HCT116 (cell line): Measurements from ENCODE around the gene KLHL18. TPM values are rescaled to one million over a fixed set of nuclear protein-coding genes. Genes with fewer than 3 reads are reported as not detected.

ENCODE experiments used
- ATAC-seq: fragments of 200-7000 bp; cut with Tn5 transposase; 2 replicates; pipeline ENCODE4 v1.9.1; 2020; ENCODE audit warnings: mild to moderate bottlenecking, moderate library complexity
- BruUV-seq: library from RNA; stranded (reverse); fragments of 400-500 nt; replicated peaks from 2 replicates; lab custom pipeline; 2021; lab: Mats Ljungman, UMichigan
- CTCF ChIA-PET: fragments of 300-600 bp; sonication (Branson Sonifier 250); formaldehyde crosslinking; loops from one replicate; lab custom pipeline; 2021; ENCODE audit warnings: antibody characterized with exemption; lab: Charles Lee
- POLR2A ChIA-PET: fragments of 300-600, 350-600 bp; sonication (Branson Sonifier 250); formaldehyde crosslinking; loops from one replicate; lab custom pipeline; 2021; ENCODE audit warnings: antibody characterized with exemption; lab: Charles Lee
- RAD21 ChIA-PET, 2 experiments: fragments of 300-600 bp; sonication (Branson Sonifier 250); formaldehyde crosslinking; loops; one replicate each; lab custom pipeline; 2023; ENCODE audit warnings: low total read pairs in 2 of 2; ENCODE audit not compliant: uncharacterized antibody in 2 of 2, unreplicated experiment in 2 of 2, low non-redundant PET in 1 of 2; lab: Charles Lee
- DNase-seq: peaks from one replicate; pipeline ENCODE4 v3.0.0-alpha.2; 2010; ENCODE audit warnings: low read depth, low spot score
- H2AFZ ChIP-seq: fragments of 200-600 bp; shearing (Covaris generic), sonication (generic); 2 replicates; pipeline ENCODE4 v1.6.1; 2017; ENCODE audit warnings: low read depth, mixed run types, mixed read lengths, antibody characterized with exemption, low read length; ENCODE audit not compliant: poor library complexity, severe bottlenecking
- H3K27ac ChIP-seq: 2 replicates; pipeline ENCODE4 v1.5.1; 2012; ENCODE audit warnings: low read depth, low read length
- H3K27me3 ChIP-seq: fragments of 200-600 bp; sonication (generic); 2 replicates; pipeline ENCODE4 v1.6.1; 2016; ENCODE audit warnings: mixed run types, low read length, mixed read lengths; ENCODE audit not compliant: insufficient read depth
- H3K36me3 ChIP-seq, 2 experiments: fragments of 200-500 bp in 1 of 2; fragments of 200-600 bp in 1 of 2; sonication (Bioruptor generic) in 1 of 2; sonication (generic) in 1 of 2; 2 replicates each; pipeline versions ENCODE4 v1.5.1 to v1.6.1; 2014 to 2016; ENCODE audit warnings: low read length in 2 of 2, inconsistent platforms in 1 of 2, mixed read lengths in 1 of 2, mixed run types in 1 of 2; ENCODE audit not compliant: insufficient read depth in 2 of 2, control insufficient read depth in 1 of 2
- H3K4me1 ChIP-seq, 2 experiments: fragments of 200-600 bp in 1 of 2; sonication (generic) in 1 of 2; 2 replicates each; pipeline versions ENCODE4 v1.5.1 to v1.6.1; 2012 to 2017; ENCODE audit warnings: low read length in 2 of 2, inconsistent platforms in 1 of 2, mild to moderate bottlenecking in 1 of 2, mixed read lengths in 1 of 2, mixed run types in 1 of 2, moderate library complexity in 1 of 2; ENCODE audit not compliant: insufficient read depth in 2 of 2, control insufficient read depth in 1 of 2
- H3K4me2 ChIP-seq: fragments of 200-600 bp; sonication (generic); 2 replicates; pipeline ENCODE4 v1.6.1; 2017; ENCODE audit warnings: mixed run types, low read length, mixed read lengths
- H3K4me3 ChIP-seq, 2 experiments: fragments of 200-600 bp in 1 of 2; sonication (generic) in 1 of 2; replicated peaks in 1 of 2; 2 replicates each; pipeline ENCODE4 v1.5.1; 2011 to 2016; ENCODE audit warnings: low read length in 2 of 2, control low read depth in 1 of 2, low read depth in 1 of 2, mild to moderate bottlenecking in 1 of 2, mixed read lengths in 1 of 2, mixed run types in 1 of 2
- H3K79me2 ChIP-seq: fragments of 200-600 bp; sonication (generic); 2 replicates; pipeline ENCODE4 v1.6.1; 2017; ENCODE audit warnings: mild to moderate bottlenecking, mixed run types, low read length, moderate library complexity, mixed read lengths; ENCODE audit not compliant: insufficient read depth
- H3K9ac ChIP-seq: fragments of 200-600 bp; sonication (generic); 2 replicates; pipeline ENCODE4 v1.6.1; 2016; ENCODE audit warnings: low read length, mixed read lengths
- H3K9me2 ChIP-seq: fragments of 200-600 bp; sonication (generic), shearing (Covaris generic); 2 replicates; pipeline ENCODE4 v1.6.1; 2017; ENCODE audit warnings: mixed run types, mild to moderate bottlenecking, moderate library complexity; ENCODE audit not compliant: insufficient read depth
- H3K9me3 ChIP-seq, 2 experiments: fragments of 200-500 bp in 1 of 2; fragments of 200-600 bp in 1 of 2; sonication (Bioruptor generic) in 1 of 2; sonication (generic) in 1 of 2; 2 replicates each; pipeline ENCODE4 v1.6.1; 2014 to 2017; ENCODE audit warnings: low read length in 2 of 2, mixed read lengths in 2 of 2, inconsistent platforms in 1 of 2, low read depth in 1 of 2, mild to moderate bottlenecking in 1 of 2, mixed run types in 1 of 2, moderate library complexity in 1 of 2; ENCODE audit not compliant: control insufficient read depth in 1 of 2, insufficient read depth in 1 of 2
- H4K20me1 ChIP-seq: fragments of 200-600 bp; sonication (generic), shearing (Covaris generic); 2 replicates; pipeline ENCODE4 v1.6.1; 2017; ENCODE audit warnings: mixed run types, mild to moderate bottlenecking, moderate library complexity; ENCODE audit not compliant: insufficient read depth
- CBX3 ChIP-seq: IDR thresholded peaks from 2 replicates; pipeline ENCODE4 v1.6.1; 2012; ENCODE audit warnings: low read depth
- CTCF ChIP-seq, 3 experiments: fragments of 200-600 bp in 1 of 3; sonication (generic) in 1 of 3; IDR thresholded peaks in 2 of 3; conservative IDR thresholded peaks in 1 of 3; 2 replicates each; pipeline ENCODE4 v1.5.1; 2012 to 2017; ENCODE audit warnings: low read depth in 2 of 3, low read length in 2 of 3, antibody characterized with exemption in 1 of 3, borderline replicate concordance in 1 of 3, control low read depth in 1 of 3, mild to moderate bottlenecking in 1 of 3, mixed read lengths in 1 of 3, mixed run types in 1 of 3, moderate library complexity in 1 of 3; ENCODE audit not compliant: insufficient read depth in 1 of 3
- EZH2 ChIP-seq: fragments of 200-600 bp; sonication (generic); IDR thresholded peaks from 2 replicates; pipeline ENCODE4 v1.6.1; 2017; ENCODE audit warnings: antibody characterized with exemption, mixed run types
- JUND ChIP-seq: IDR thresholded peaks from 2 replicates; pipeline ENCODE4 v1.6.1; 2012
- POLR2A ChIP-seq: IDR thresholded peaks from 2 replicates; pipeline ENCODE4 v1.7.0; 2011; ENCODE audit warnings: borderline replicate concordance; ENCODE audit not compliant: insufficient read depth, insufficient read length; ENCODE audit errors: extremely low read depth
- SP1 ChIP-seq: IDR thresholded peaks from 2 replicates; pipeline ENCODE4 v1.6.1; 2012; ENCODE audit warnings: low read depth
- TCF7L2 ChIP-seq: IDR thresholded peaks from 2 replicates; pipeline ENCODE4 v1.7.0; 2011; ENCODE audit warnings: borderline replicate concordance, inconsistent platforms; ENCODE audit not compliant: insufficient read depth, insufficient read length; ENCODE audit errors: extremely low read depth
- YY1 ChIP-seq: IDR thresholded peaks from 2 replicates; pipeline ENCODE4 v1.6.1; 2011; ENCODE audit warnings: low read length, low read depth, moderate library complexity, mild to moderate bottlenecking; ENCODE audit not compliant: insufficient replicate concordance; ENCODE audit errors: extremely low read depth
- ZFX ChIP-seq: fragments of 450-650 bp; IDR thresholded peaks from 2 replicates; pipeline ENCODE4 v1.6.1; 2017
- ZNF274 ChIP-seq: fragments of 200-500 bp; sonication (Bioruptor generic); IDR thresholded peaks from 2 replicates; pipeline ENCODE4 v1.6.1; 2014; ENCODE audit warnings: mild to moderate bottlenecking, low read depth, low read length, inconsistent platforms
- intact Hi-C: fragments of 100-400 bp; cut with micrococcal nuclease; formaldehyde crosslinking; loops from 2 replicates; pipeline ENCODE4 v1.10.0; 2022
- total RNA-seq: library from RNA; stranded (reverse); gene quantifications from one replicate; pipeline ENCODE4 v1.2.1, GENCODE V29; 2021; ENCODE audit not compliant: unreplicated experiment
- TF ChIP-seq, protein P1 (sequence below): IDR thresholded peaks from 2 replicates; pipeline ENCODE4 v1.6.1; 2012
- TF ChIP-seq, protein P2 (sequence below): IDR thresholded peaks from 2 replicates; pipeline ENCODE4 v1.6.1; 2011; ENCODE audit warnings: mild to moderate bottlenecking, low read length, moderate library complexity; ENCODE audit not compliant: insufficient replicate concordance; ENCODE audit errors: extremely low read depth

The KLHL18 gene
- total RNA-seq, 1 experiment from 2014 or later: 32.3 TPM

GRCh38 chr3:47239929-47240328, 42.8 kb upstream of the KLHL18 start (continued):
- TF ChIP-seq EZH2 (no peak), CBX3 (no peak), POLR2A (no peak)

DNA sequence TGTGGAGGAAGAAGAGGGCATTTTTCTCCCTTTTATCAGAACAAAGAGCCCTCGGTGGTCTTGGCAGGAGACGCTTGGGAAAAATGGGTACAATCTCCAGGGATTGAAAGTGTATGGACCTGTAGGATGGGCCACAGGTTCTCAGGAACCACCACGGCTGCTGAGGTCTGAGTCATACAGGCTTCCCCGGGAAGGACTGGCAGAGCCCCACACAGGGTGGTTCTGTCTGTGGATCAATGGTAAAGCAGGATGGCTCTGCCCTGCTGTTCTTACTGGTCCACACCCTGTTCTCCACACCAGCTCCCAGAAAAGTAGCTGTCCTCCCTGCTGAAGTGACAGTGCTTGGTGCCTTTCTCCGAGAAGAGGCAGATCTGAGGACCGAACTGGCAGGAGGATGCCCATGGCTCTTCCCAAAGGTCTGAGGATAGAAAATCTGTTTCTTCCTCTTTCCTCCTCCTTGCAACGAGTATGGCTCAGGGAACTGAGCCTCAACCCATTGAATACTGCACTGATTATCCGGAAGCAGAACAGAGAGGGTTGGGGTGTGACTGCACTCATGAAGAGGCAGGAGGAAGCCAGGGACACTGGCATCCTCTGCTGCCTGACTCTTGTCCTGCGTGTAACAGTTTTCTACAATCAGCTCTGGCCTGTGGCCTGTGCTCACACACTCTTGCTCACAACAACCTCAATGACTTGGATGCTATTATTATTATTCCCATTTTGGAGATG, 39.2 kb upstream of the KLHL18 start:
- no peak overlapping the region for H3K9ac ChIP-seq
- H3K4me3 ChIP-seq: no peak overlapping the region
- no peaks in the 10 kb centered on the region for H4K20me1 ChIP-seq
- H3K9me3 ChIP-seq: no peaks in the 10 kb centered on the region
- no peaks in the 10 kb centered on the region for H3K27me3 ChIP-seq
- DNase-seq: no peak
- no peak overlapping the region for H2AFZ ChIP-seq
- no peaks in the 10 kb centered on the region for H3K9me2 ChIP-seq
- H3K27ac ChIP-seq: no peak overlapping the region
- TF ChIP-seq ZNF274 (no peak), EZH2 (no peak), ZFX (no peak; the same call in 1 of the 2 replicates), JUND (no peak), POLR2A (no peak), SP1 (no peak), CTCF (IDR thresholded peaks at IDR 0.05 in 2 of 3, conservative IDR thresholded peaks at IDR 0.05 in 1 of 3; ENCODE audit: borderline replicate concordance in 1 of 3, insufficient read depth in 1 of 3, low read depth in 2 of 3, low read length in 2 of 3) (no peak), CBX3 (no peak), YY1 (no peak), TCF7L2 (no peak)
- TF ChIP-seq, protein P1, sequence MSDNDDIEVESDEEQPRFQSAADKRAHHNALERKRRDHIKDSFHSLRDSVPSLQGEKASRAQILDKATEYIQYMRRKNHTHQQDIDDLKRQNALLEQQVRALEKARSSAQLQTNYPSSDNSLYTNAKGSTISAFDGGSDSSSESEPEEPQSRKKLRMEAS: no peak
- TF ChIP-seq, protein P2, sequence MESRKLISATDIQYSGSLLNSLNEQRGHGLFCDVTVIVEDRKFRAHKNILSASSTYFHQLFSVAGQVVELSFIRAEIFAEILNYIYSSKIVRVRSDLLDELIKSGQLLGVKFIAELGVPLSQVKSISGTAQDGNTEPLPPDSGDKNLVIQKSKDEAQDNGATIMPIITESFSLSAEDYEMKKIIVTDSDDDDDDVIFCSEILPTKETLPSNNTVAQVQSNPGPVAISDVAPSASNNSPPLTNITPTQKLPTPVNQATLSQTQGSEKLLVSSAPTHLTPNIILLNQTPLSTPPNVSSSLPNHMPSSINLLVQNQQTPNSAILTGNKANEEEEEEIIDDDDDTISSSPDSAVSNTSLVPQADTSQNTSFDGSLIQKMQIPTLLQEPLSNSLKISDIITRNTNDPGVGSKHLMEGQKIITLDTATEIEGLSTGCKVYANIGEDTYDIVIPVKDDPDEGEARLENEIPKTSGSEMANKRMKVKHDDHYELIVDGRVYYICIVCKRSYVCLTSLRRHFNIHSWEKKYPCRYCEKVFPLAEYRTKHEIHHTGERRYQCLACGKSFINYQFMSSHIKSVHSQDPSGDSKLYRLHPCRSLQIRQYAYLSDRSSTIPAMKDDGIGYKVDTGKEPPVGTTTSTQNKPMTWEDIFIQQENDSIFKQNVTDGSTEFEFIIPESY: no peak
- POLR2A ChIA-PET: no interaction called here
- H3K79me2 ChIP-seq: no peaks in the 10 kb centered on the region
- no peaks in the 10 kb centered on the region for H3K4me1 ChIP-seq
- CTCF ChIA-PET: no interaction called here
- H3K36me3 ChIP-seq: no peaks in the 10 kb centered on the region
- RAD21 ChIA-PET: no interaction called here
- H3K4me2 ChIP-seq: no peak overlapping the region
- no TSS peak for BruUV-seq
- ATAC-seq: no peak
- intact Hi-C loops: no loop called here
